ENCODE measurements around the gene ARMC6. TPM values are rescaled to one million over a fixed set of nuclear protein-coding genes. Genes with fewer than 3 reads are reported as not detected.

ARMC6 gene
- total and polyA plus RNA-seq, 2 donors = 32.6 to 36.6 TPM

DNA sequence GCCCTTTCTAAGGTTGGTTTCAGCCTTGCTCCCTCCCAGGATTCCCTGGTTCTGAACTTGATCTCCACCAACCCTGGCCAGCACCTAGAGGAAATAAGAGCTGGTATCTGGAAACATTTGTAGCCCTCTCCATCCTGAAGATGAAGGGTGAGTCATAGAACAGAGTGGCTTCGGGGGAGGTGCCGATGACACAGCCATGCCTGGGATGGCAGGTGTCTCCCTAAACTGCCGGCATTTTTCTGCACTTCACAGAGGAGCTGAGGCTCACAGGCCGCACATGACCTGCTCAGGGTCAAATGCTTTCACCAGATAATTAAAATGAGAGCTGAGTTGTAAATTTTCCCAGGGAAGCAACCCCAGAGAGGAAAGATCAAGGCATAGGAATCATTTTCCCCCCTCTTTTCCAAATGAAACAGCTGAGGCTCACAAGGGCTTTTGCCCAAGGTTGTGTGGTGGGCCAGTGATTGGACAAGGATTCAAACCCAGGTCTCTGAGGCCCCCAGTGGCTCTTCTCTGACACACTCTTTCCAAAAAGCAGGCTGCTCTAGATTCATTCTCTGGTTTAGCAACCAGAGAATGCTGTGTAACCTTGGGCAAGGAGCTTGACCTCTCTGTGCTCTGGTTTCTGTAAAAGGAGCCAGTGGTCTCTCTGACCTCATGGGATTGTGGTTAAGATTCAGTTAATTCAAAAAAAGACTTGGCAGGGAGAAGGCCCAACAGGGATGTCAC lies 29.2 kb downstream of the ARMC6 start:
- Histone ChIP-seq H3K4me1 (ENCODE audit: control insufficient read depth in 2 of 2, insufficient read depth in 2 of 2, low read length in 2 of 2) (peaks cover 0 to 69% of the 10 kb centered on the region in 2 donors), H3K27me3 (ENCODE audit: control insufficient read depth in 2 of 2, insufficient read depth in 1 of 2, low read length in 1 of 2) (no peaks in the 10 kb centered on the region), H3K27ac (ENCODE audit: low read depth in 1 of 2, low read length in 1 of 2) (peak overlapping the region in 1 of 2 donors; percentile 61), H3K9me3 (ENCODE audit: control insufficient read depth in 2 of 2, insufficient read depth in 1 of 2, low read length in 1 of 2) (no peaks in the 10 kb centered on the region), H3K36me3 (ENCODE audit: control insufficient read depth in 2 of 2, insufficient read depth in 2 of 2, low read length in 1 of 2) (peaks cover 22 to 25% of the 10 kb centered on the region in 2 donors), H3K4me3 (ENCODE audit: low read length in 2 of 2) (peak overlapping the region; percentile 51 to 77)
- WGBS = 89% methylated on average over 4 of the region's 4 CpGs
- no peak for DNase-seq (ENCODE audit: low read depth in 6 of 9, low spot score in 9 of 9)

GRCh38 chr19:19063183-19064097 lies 30.0 kb downstream of the ARMC6 start, which contains the start of gene SLC25A42:
Gene SLC25A42 (plus strand): TSS chr19:19063994. CDS start chr19:19096125, 32,131 bp downstream.
- WGBS = 6% methylated on average over 77 of the region's 77 CpGs
- peak; percentile 98 to 100 (median 99) for DNase-seq (ENCODE audit: low read depth in 6 of 9, low spot score in 9 of 9)
- H3K4me3 ChIP-seq (ENCODE audit: low read length in 2 of 2) = peak within 1 kb of the TSS; percentile 75 to 77
- no peaks in the 10 kb centered on the region for H3K27me3 ChIP-seq (ENCODE audit: control insufficient read depth in 2 of 2, insufficient read depth in 1 of 2, low read length in 1 of 2)
- H3K27ac ChIP-seq (ENCODE audit: low read depth in 1 of 2, low read length in 1 of 2) = peak within 1 kb of the TSS; percentile 81 to 87
- H3K4me1 ChIP-seq (ENCODE audit: control insufficient read depth in 2 of 2, insufficient read depth in 2 of 2, low read length in 2 of 2) = peaks cover 0 to 69% of the 10 kb centered on the region in 2 donors
- H3K36me3 ChIP-seq (ENCODE audit: control insufficient read depth in 2 of 2, insufficient read depth in 2 of 2, low read length in 1 of 2) = peaks cover 14 to 17% of the 10 kb centered on the region in 2 donors
- H3K9me3 ChIP-seq (ENCODE audit: control insufficient read depth in 2 of 2, insufficient read depth in 1 of 2, low read length in 1 of 2) = no peaks in the 10 kb centered on the region

GRCh38 chr19:19064098-19064722 lies 30.8 kb downstream of the ARMC6 start:
- DNase-seq (ENCODE audit: low read depth in 6 of 9, low spot score in 9 of 9) = no peak
- 3% methylated on average over 29 of the region's 29 CpGs for WGBS
- Histone ChIP-seq H3K27me3 (ENCODE audit: control insufficient read depth in 2 of 2, insufficient read depth in 1 of 2, low read length in 1 of 2) (no peaks in the 10 kb centered on the region), H3K9me3 (ENCODE audit: control insufficient read depth in 2 of 2, insufficient read depth in 1 of 2, low read length in 1 of 2) (peaks cover 0 to 3% of the 10 kb centered on the region in 2 donors), H3K4me3 (ENCODE audit: low read length in 2 of 2) (peak overlapping the region; percentile 75 to 77), H3K36me3 (ENCODE audit: control insufficient read depth in 2 of 2, insufficient read depth in 2 of 2, low read length in 1 of 2) (peaks cover 6 to 12% of the 10 kb centered on the region in 2 donors), H3K4me1 (ENCODE audit: control insufficient read depth in 2 of 2, insufficient read depth in 2 of 2, low read length in 2 of 2) (peaks cover 4 to 73% of the 10 kb centered on the region in 2 donors), H3K27ac (ENCODE audit: low read depth in 1 of 2, low read length in 1 of 2) (peak overlapping the region; percentile 81 to 87)

GRCh38 chr19:19064811-19065745 lies 31.7 kb downstream of the ARMC6 start:
- Histone ChIP-seq H3K4me1 (ENCODE audit: control insufficient read depth in 2 of 2, insufficient read depth in 2 of 2, low read length in 2 of 2) (peaks cover 4 to 66% of the 10 kb centered on the region in 2 donors), H3K4me3 (ENCODE audit: low read length in 2 of 2) (peak overlapping the region; percentile 75 to 77), H3K36me3 (ENCODE audit: control insufficient read depth in 2 of 2, insufficient read depth in 2 of 2, low read length in 1 of 2) (peaks cover 0 to 7% of the 10 kb centered on the region in 2 donors), H3K27me3 (ENCODE audit: control insufficient read depth in 2 of 2, insufficient read depth in 1 of 2, low read length in 1 of 2) (no peaks in the 10 kb centered on the region), H3K9me3 (ENCODE audit: control insufficient read depth in 2 of 2, insufficient read depth in 1 of 2, low read length in 1 of 2) (peaks cover 0 to 4% of the 10 kb centered on the region in 2 donors), H3K27ac (ENCODE audit: low read depth in 1 of 2, low read length in 1 of 2) (peak overlapping the region; percentile 81 to 87)
- WGBS = 1% methylated on average over 25 of the region's 25 CpGs
- peak in 4 of 9 donors; percentile 22 to 65 (median 42) for DNase-seq (ENCODE audit: low read depth in 6 of 9, low spot score in 9 of 9)

DNA sequence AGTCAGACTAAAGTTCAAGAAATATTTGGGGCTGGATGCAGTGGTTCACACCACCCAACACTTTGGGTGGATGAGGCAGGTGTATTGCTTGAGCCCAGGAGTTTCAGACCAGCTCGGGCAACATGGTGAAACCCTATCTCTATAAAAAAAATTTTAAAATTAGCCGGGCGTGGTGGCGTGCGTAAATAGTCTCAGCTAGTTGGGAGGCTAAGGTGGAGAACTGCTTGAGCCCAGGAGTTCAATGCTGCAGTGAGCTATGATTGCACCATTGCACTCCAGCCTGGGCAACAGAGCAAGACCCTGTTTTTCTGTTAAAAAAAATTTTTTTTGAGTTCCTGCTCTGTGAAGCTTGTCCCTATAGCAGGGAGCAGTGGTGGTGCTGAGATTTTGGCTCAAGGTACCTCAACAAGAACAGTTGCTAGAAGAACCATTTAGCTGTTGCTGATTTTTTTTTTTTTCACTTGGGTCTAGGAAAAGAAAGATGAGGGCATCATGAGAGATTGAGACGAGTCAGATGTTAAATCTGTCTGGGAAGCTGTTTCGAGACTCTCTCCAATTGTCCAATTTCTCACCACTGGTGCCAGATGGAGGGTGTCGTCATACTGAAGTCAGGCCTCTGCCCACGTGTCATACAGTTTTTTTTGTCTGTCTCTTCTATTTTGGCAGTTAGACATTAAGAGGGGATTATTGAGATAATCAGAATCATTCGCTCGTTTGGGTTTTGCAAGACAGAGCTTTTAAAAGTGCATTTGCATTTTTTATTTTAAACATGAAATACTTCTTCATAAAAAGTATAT lies 34.1 kb downstream of the ARMC6 start:
- H3K4me3 ChIP-seq (ENCODE audit: low read length in 2 of 2) = no peak overlapping the region
- DNase-seq (ENCODE audit: low read depth in 6 of 9, low spot score in 9 of 9) = no peak
- 95% methylated on average over 11 of the region's 11 CpGs for WGBS
- H3K9me3 ChIP-seq (ENCODE audit: control insufficient read depth in 2 of 2, insufficient read depth in 1 of 2, low read length in 1 of 2) = peaks cover 0 to 4% of the 10 kb centered on the region in 2 donors
- H3K36me3 ChIP-seq (ENCODE audit: control insufficient read depth in 2 of 2, insufficient read depth in 2 of 2, low read length in 1 of 2) = peaks cover 6% of the 10 kb centered on the region in 2 donors
- no peak overlapping the region for H3K27ac ChIP-seq (ENCODE audit: low read depth in 1 of 2, low read length in 1 of 2)
- H3K4me1 ChIP-seq (ENCODE audit: control insufficient read depth in 2 of 2, insufficient read depth in 2 of 2, low read length in 2 of 2) = peaks cover 4 to 47% of the 10 kb centered on the region in 2 donors
- H3K27me3 ChIP-seq (ENCODE audit: control insufficient read depth in 2 of 2, insufficient read depth in 1 of 2, low read length in 1 of 2) = no peaks in the 10 kb centered on the region

DNA sequence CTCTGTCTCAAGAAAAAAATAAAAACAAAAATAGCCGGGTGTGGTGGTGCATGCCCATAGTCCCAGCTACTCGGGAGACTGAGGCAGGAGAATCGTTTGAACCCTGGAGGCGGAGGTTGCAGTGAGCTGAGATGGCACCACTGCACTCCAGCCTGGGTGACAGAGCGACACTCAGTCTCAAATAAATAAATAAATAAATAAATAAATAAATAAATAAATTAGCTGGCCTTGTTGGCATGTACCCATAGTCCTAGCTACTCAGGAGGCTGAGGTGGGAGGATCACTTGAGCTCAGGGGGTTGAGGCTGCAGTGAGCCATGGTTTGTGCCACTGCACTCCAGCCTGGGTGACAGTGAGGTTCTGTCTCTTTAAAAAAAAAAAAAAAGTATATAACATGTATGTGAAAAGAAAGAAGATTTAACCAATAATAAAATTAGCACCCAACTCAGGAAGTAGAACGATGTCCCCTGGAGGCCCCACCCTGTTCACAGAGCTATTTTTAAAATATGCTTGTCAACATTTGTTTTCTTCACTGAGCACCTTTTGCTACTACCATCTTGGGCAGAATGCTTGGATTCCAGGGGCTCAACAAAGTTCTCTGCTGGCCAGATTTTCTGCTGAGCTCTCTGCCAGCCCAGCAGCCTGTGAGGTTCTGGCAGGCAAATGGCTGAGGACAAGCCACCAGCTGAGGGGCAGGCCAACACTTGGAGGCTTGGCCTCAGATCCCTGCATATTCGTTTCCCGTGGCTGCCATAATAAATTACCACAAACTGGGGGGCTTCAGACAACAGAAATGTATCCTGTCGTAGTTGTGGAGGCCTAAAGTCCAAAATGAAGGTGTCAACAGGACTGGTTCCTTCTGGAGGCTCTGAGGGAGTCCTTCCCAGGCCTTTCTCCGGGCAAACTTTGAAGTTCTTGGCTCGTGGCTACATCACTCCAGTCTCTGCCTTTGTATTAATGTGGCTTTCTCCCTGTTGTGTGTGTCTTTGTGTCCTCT lies 35.6 kb downstream of the ARMC6 start:
- Histone ChIP-seq H3K27ac (ENCODE audit: low read depth in 1 of 2, low read length in 1 of 2) (peak overlapping the region in 1 of 2 donors; percentile 17), H3K4me1 (ENCODE audit: control insufficient read depth in 2 of 2, insufficient read depth in 2 of 2, low read length in 2 of 2) (peaks cover 4 to 41% of the 10 kb centered on the region in 2 donors), H3K27me3 (ENCODE audit: control insufficient read depth in 2 of 2, insufficient read depth in 1 of 2, low read length in 1 of 2) (no peaks in the 10 kb centered on the region), H3K36me3 (ENCODE audit: control insufficient read depth in 2 of 2, insufficient read depth in 2 of 2, low read length in 1 of 2) (peaks cover 8 to 12% of the 10 kb centered on the region in 2 donors), H3K4me3 (ENCODE audit: low read length in 2 of 2) (no peak overlapping the region), H3K9me3 (ENCODE audit: control insufficient read depth in 2 of 2, insufficient read depth in 1 of 2, low read length in 1 of 2) (peaks cover 0 to 4% of the 10 kb centered on the region in 2 donors)
- DNase-seq (ENCODE audit: low read depth in 6 of 9, low spot score in 9 of 9) = no peak
- 87% methylated on average over 11 of the region's 11 CpGs for WGBS

DNA sequence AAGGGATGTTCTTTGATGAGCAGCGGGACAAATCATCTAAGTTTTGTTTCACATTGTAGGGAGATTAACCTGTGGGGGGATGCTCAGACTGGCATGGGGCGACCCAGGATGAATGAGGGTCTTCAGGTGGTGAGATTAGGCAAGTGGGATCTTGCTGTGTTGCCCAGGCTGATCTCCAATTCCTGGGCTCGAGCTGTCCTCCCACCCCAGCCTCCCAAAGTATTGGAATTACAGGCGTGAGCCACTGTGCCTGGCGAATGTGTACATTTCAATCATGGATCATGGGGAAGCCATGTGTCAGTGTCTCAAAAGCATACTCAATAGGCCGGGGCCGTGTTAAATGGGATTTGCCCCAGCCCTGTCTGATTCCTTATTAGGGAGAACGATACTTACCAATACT lies 38.5 kb downstream of the ARMC6 start:
- 97% methylated on average over 8 of the region's 8 CpGs for WGBS
- H3K27ac ChIP-seq (ENCODE audit: low read depth in 1 of 2, low read length in 1 of 2) = no peak overlapping the region
- H3K36me3 ChIP-seq (ENCODE audit: control insufficient read depth in 2 of 2, insufficient read depth in 2 of 2, low read length in 1 of 2) = peaks cover 10 to 24% of the 10 kb centered on the region in 2 donors
- no peak for DNase-seq (ENCODE audit: low read depth in 6 of 9, low spot score in 9 of 9)
- H3K27me3 ChIP-seq (ENCODE audit: control insufficient read depth in 2 of 2, insufficient read depth in 1 of 2, low read length in 1 of 2) = no peaks in the 10 kb centered on the region
- peaks cover 0 to 4% of the 10 kb centered on the region in 2 donors for H3K9me3 ChIP-seq (ENCODE audit: control insufficient read depth in 2 of 2, insufficient read depth in 1 of 2, low read length in 1 of 2)
- peaks cover 4 to 23% of the 10 kb centered on the region in 2 donors for H3K4me1 ChIP-seq (ENCODE audit: control insufficient read depth in 2 of 2, insufficient read depth in 2 of 2, low read length in 2 of 2)
- no peak overlapping the region for H3K4me3 ChIP-seq (ENCODE audit: low read length in 2 of 2)

All from thymus (tissue), 11 donors.